KOPT-K1 (cell line): ENCODE results near the gene ARL8B.

Source experiments
- H3K27ac ChIP-seq: fragments of 200-600 bp; sonication (generic); 2 replicates; pipeline ENCODE4 v1.5.1; 2016; ENCODE audit warnings: antibody characterized with exemption, mild to moderate bottlenecking, low read depth, low read length; ENCODE audit not compliant: poor library complexity, severe bottlenecking
- H3K36me3 ChIP-seq: fragments of 200-600 bp; sonication (generic); 2 replicates; pipeline ENCODE4 v1.5.1; 2017; ENCODE audit warnings: antibody characterized with exemption, mild to moderate bottlenecking, low read length, moderate library complexity; ENCODE audit not compliant: insufficient read depth
- H3K9me3 ChIP-seq: fragments of 200-600 bp; sonication (generic); 2 replicates; pipeline ENCODE4 v1.5.1; 2017; ENCODE audit warnings: antibody characterized with exemption, low read length, mild to moderate bottlenecking; ENCODE audit not compliant: insufficient read depth, poor library complexity, severe bottlenecking

ARL8B gene

DNA sequence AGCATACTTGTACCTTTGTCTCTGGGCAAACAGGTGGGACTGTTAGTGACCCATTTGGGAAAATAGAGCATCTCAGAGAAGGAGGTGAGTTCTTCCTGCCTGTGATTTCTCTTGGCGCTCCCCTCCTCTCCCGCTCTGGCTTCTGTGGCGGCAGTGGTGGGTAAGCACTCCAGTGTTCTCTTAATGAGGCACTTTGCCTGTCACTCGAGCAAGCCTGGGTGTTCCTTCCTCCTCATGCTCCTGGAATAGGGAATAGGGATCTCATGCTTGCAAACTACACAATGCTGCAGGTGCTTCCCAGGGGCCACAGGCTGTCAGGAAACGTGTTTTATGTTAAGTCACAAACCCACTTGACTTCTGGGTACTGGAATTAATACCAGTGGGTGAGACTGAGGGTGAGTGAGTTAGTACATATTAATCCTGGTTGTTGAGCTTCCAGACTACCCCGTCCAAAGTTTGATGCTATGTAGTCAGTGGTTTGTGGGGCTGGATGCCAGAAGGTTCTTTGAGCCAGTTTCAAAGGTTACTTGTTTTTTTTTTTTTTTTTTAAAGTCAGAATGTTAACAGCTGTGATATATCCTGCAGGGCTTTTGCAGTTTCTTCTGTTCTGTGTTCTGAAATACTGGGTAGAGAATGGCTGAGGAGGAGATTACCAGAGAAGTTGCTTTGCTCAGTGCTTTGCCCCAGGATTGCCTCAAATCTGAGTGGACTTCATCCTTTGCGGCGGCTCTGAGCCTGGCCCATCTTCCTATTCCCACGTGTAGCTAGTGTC, 95.9 kb downstream of the ARL8B start:
- Histone ChIP-seq H3K27ac (no peak overlapping the region), H3K9me3 (no peaks in the 10 kb centered on the region), H3K36me3 (peaks cover 85% of the 10 kb centered on the region)

DNA sequence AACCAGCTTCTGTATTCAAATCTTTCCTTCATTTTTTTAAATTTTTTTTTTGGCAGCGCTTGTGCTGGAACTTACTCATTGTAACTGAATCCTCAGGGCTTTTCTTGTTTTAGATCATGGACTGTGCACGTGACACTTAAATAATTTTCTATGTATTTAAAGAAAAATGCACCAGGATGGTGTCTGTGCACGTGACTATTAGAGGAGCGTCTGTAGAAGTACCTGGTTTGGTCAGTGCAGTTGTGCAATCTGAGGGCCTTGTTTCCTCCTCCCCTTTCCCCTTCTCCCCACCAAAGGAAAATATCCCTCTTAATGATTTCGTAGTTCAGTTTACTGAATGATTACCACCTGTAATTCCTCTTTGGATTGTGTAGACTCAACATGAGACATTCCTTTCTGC, 96.7 kb downstream of the ARL8B start:
- Histone ChIP-seq H3K36me3 (peaks cover 77% of the 10 kb centered on the region), H3K27ac (no peak overlapping the region), H3K9me3 (no peaks in the 10 kb centered on the region)

DNA sequence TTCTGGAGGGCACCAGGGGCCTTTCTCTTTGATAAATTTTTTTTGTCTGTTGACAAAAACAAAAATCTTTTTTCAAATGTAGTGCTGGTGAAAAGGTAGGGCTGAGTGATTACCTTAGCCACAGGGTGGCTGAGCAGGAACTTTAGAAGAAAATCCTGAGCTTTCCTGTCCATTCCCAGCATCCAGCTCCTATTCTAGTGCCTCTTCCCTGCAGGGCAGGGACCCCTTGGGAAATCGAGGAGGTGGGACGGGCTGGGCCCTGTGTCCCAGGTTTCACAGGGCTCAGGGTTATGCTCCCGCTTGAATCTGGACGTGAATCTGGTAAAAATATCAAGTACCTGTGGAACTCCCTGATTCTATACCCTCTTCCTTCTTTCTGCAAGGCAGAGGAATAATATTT, 97.1 kb downstream of the ARL8B start:
- H3K36me3 ChIP-seq = peaks cover 73% of the 10 kb centered on the region
- H3K9me3 ChIP-seq = no peaks in the 10 kb centered on the region
- H3K27ac ChIP-seq = no peak overlapping the region

DNA sequence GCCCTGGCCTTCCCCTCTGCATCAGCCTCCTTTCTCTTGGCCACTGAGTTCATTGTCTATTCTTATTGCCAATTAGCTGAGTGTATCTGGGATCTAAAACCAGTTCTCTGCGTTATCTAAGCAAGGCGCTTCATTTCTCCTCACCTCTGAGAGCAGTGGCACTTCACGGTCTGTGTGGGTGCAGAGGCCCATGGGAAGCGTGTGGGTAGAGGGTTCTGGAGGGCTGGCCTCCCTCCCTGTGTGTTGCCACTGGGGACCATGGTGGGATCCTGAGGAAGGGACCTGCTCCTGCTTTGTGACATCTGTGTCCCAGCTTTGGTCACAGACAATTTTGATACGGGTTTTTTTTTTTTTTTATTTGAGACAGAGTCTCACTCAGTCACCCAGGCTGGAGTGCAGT, 98.1 kb downstream of the ARL8B start:
- Histone ChIP-seq H3K27ac (no peak overlapping the region), H3K36me3 (peaks cover 63% of the 10 kb centered on the region), H3K9me3 (no peaks in the 10 kb centered on the region)

DNA sequence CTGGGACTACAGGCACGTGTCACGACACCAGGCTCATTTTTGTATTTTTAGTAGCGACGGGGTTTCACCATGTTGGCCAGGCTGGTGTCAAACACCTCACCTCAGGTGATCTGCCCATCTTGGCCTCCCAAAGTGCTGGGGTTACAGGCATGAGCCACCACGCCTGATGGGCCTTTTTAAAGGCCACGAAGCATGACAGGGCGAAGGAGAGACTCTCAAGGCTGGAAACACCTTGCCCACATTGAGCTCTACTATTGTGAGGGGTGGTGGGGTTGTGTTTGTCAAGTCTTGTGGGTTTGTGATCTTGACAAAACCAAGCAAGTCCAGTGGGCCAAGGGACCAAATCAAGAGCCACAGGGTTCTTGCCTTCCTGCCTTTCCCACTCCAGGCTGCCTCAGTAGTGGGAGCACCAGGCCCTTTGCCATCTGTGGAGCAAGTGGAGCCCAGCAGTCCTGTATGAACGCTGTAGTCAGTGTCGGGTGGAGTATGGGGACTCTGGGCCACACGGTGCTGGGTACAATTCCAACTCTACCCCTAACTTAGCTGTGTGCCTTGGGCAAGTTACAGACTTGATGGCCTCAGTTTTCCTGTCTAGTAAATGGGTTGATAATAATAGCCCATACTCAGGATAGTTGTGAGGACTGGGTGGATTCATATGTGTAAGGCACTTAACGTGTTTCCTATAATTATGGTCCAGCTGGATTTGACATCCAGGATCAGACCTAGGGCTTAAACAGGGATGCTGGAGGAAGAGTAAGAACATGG, 98.8 kb downstream of the ARL8B start:
- no peaks in the 10 kb centered on the region for H3K9me3 ChIP-seq
- no peak overlapping the region for H3K27ac ChIP-seq
- peaks cover 56% of the 10 kb centered on the region for H3K36me3 ChIP-seq

DNA sequence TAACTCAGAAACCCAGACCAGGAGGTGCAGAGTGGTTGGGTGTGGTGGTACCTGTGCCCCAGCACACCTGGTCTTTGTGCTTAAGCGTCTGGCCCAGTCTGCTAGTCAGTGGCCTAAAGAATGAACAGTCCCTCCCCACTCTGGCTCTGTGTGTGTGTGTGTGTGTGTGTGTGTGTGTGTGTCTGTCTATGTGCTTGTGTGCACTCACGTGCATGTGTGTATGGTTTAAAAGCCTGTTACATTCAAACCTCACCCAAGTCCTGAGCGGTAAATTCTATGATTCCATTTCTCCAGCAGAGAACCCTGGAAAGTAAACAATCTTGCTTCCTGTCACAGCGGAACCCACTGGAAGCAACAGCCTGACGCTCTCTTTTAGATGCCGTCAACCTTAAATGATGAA, 99.6 kb downstream of the ARL8B start:
- H3K9me3 ChIP-seq = no peaks in the 10 kb centered on the region
- H3K36me3 ChIP-seq = peaks cover 48% of the 10 kb centered on the region
- H3K27ac ChIP-seq = no peak overlapping the region

DNA sequence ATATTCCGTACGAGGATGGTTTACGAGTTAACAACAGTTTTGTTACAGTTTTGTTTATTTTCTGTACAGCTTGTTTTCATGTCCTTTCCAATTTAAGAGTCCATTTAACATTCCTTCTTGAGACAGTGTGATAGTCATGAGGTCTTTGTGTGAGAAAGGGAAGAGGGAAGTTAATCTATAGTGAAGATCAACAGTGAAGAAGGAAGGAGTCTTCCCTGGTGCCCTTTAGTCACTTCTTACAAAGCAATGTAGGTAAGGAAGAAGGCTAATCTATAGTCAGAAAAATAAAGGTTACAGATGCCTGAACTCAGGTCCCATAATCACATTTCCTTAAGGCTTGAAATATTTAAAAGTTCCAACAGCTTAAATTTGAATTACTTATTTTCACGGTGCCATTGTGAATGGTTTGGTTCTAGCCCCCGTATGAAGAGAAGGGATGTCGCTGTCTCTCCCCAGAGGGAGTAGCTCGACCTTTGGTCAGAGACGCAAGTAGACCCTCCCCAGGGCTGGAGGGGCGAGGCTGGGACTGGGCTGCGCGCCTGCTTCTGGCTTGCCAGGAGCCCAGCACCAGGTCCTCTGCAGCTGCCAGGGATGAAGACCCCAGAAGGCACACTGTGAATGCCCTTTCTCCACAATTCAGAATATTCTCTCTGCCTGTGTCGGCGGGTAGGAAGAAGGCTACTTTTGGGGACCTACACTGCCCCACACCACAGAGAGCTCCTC, 100.4 kb downstream of the ARL8B start:
- Histone ChIP-seq H3K27ac (no peak overlapping the region), H3K9me3 (no peaks in the 10 kb centered on the region), H3K36me3 (peaks cover 41% of the 10 kb centered on the region)

DNA sequence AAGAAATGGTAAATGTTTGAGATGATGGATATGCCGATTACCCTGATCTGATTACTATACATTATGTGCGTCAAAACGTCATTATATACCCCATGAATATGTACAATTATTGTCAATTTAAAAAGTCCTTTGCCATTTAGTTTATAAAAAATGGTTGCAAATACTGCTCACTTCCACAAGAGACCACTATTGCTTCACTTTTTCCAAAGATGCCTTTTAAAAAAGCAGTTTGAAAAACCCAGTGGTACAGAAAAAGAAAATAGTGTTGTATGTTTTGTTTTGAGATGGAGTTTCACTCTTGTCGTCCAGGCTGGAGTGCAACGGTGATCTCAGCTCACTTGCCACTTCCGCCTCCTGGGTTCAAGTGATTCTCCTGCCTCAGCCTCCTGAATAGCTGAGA, 104.7 kb downstream of the ARL8B start:
- Histone ChIP-seq H3K27ac (no peak overlapping the region), H3K9me3 (no peaks in the 10 kb centered on the region), H3K36me3 (peaks cover 1% of the 10 kb centered on the region; the same call in 1 of the 2 replicates)

DNA sequence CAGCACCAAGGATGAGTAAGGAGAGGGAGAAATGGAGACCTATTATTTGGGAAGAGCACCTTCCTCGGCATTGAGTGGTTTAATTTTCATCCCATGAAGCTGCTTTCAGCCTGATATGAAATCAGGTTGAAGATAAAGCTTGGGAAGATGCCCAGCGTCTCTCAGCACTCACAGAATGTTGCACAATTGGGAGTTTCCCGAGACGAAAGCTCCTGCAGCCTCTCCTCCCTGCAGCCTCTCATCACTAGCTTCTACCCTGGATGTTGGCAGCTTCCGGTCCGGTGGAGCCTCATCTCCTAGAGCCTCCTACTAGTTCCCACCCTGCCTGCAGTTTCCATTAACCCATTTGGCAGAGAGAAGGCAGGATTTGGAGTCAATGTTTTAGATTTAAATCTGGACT, 105.7 kb downstream of the ARL8B start:
- Histone ChIP-seq H3K36me3 (no peaks in the 10 kb centered on the region), H3K27ac (no peak overlapping the region), H3K9me3 (no peaks in the 10 kb centered on the region)

DNA sequence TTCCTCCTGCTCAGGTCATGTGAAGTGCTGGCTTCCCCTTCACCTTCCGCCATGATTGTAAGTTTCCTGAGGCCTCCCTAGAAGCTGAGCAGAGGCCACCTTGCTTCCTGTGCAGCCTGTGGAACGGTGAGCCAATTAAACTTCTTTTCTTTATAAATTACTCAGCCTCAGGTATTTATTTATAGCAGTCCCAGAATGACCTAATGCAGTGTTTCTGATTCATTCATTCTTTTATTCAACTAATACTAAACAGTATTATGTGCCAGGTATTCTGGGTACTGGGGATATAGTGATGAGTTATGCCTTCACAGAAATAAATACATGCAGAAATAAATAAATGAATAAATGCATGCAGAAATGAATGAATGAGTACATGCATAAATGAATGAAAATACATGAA, 107.3 kb downstream of the ARL8B start:
- Histone ChIP-seq H3K9me3 (no peaks in the 10 kb centered on the region), H3K27ac (no peak overlapping the region), H3K36me3 (no peaks in the 10 kb centered on the region)
